ENCODE data around the gene DDIT3. TPM values are rescaled to one million over a fixed set of nuclear protein-coding genes. Genes with fewer than 3 reads are reported as not detected.

The DDIT3 gene
- total and polyA plus RNA-seq, 2 of the 13 experiments (the other 11 are each of a cell fraction or from before 2014, with no cell fraction given), result 27.5 to 48.7 TPM

- TF ChIP-seq SRF (IDR thresholded peaks at IDR 0.05; ENCODE audit: low read depth, low read length) (no peak), DR1 (CRISPR knock-in tag; IDR thresholded peaks at IDR 0.05) (no peak), MED13 (CRISPR knock-in tag; IDR thresholded peaks at IDR 0.05) (no peak), PBX3 (CRISPR knock-in tag; IDR thresholded peaks at IDR 0.05; ENCODE audit: borderline replicate concordance) (no peak), TBL1XR1 (IDR thresholded peaks at IDR 0.05; ENCODE audit: borderline replicate concordance, low read length, partially characterized antibody) (no peak), ZBTB39 (CRISPR knock-in tag; IDR thresholded peaks at IDR 0.05) (no peak), ELF1 (CRISPR knock-in tag; IDR thresholded peaks at IDR 0.05) (no peak), GABPB1 (CRISPR knock-in tag; IDR thresholded peaks at IDR 0.05) (no peak; the same call in 1 of the 2 replicates), FOXP4 (CRISPR knock-in tag; IDR thresholded peaks at IDR 0.05) (no peak), MAFG (CRISPR knock-in tag; IDR thresholded peaks at IDR 0.05) (no peak), NFATC3 (CRISPR knock-in tag; IDR thresholded peaks at IDR 0.05) (no peak), ZNF431 (CRISPR knock-in tag; IDR thresholded peaks at IDR 0.05; ENCODE audit: borderline replicate concordance, low read depth) (no peak), ZNF224 (CRISPR knock-in tag; IDR thresholded peaks at IDR 0.05) (no peak), ATAD3A (CRISPR knock-in tag; IDR thresholded peaks at IDR 0.05) (no peak), FOXK2 (IDR thresholded peaks at IDR 0.05) (no peak), KMT2A (CRISPR knock-in tag; IDR thresholded peaks at IDR 0.05) (no peak), ZNF674 (CRISPR knock-in tag; IDR thresholded peaks at IDR 0.05; ENCODE audit: low read depth) (no peak), ZNF724P (CRISPR knock-in tag; IDR thresholded peaks at IDR 0.05; ENCODE audit: borderline replicate concordance) (no peak), ZNF790 (CRISPR knock-in tag; IDR thresholded peaks at IDR 0.05; ENCODE audit: borderline replicate concordance) (no peak), ZNF839 (CRISPR knock-in tag; IDR thresholded peaks at IDR 0.05; ENCODE audit: borderline replicate concordance) (no peak), ZNF557 (CRISPR knock-in tag; IDR thresholded peaks at IDR 0.05) (no peak), BORCS8-MEF2B (CRISPR knock-in tag; IDR thresholded peaks at IDR 0.05) (no peak), ATF2 (CRISPR knock-in tag; IDR thresholded peaks at IDR 0.05) (peak; percentile 99), ZFP37 (CRISPR knock-in tag; IDR thresholded peaks at IDR 0.05; ENCODE audit: borderline replicate concordance) (no peak), ZNF841 (CRISPR knock-in tag; IDR thresholded peaks at IDR 0.05; ENCODE audit: borderline replicate concordance) (no peak), ZNF234 (CRISPR knock-in tag; conservative IDR thresholded peaks at IDR 0.05) (no peak)
Observed at GRCh38 chr12:57547288-57548012, 27.1 kb upstream of the DDIT3 start (continued).

All from HepG2 (cell line).